Fibroblast of the aortic adventitia (primary cell): ENCODE measurements around the gene BCAS3. TPM values are rescaled to one million over a fixed set of nuclear protein-coding genes. Genes with fewer than 3 reads are reported as not detected.

ENCODE experiments used
- DNase-seq: peaks from one replicate; pipeline ENCODE4 v3.0.0-alpha.2; 2010; ENCODE audit warnings: low read depth
- H3K4me3 ChIP-seq: 2 replicates; pipeline ENCODE4 v1.5.1; 2011; ENCODE audit warnings: low read depth, mild to moderate bottlenecking, control low read depth, low read length, moderate library complexity
- CTCF ChIP-seq: IDR thresholded peaks from 2 replicates; pipeline ENCODE4 v1.5.1; 2011; ENCODE audit warnings: mild to moderate bottlenecking, low read length, control low read depth, inconsistent platforms; ENCODE audit not compliant: insufficient read depth
- total RNA-seq: library from RNA; depleted of rRNA; stranded (reverse); fragments of >200 nt; gene quantifications from 2 replicates; pipeline ENCODE4 v1.2.3, GENCODE V29; 2012; ENCODE audit warnings: low replicate concordance

The BCAS3 gene
- total RNA-seq, 1 donor = 29.6 TPM

- peak; percentile 83 for DNase-seq
- H3K4me3 ChIP-seq = no peak overlapping the region
- TF ChIP-seq CTCF = no peak
These were observed 683.4 kb downstream of the BCAS3 start for GRCh38 chr17:61361084-61361483.

GRCh38 chr17:61362396-61362795 is 684.7 kb downstream of the BCAS3 start:
- DNase-seq = no peak
- no peak overlapping the region for H3K4me3 ChIP-seq
- no peak for TF ChIP-seq CTCF

- DNase-seq = no peak
- no peak overlapping the region for H3K4me3 ChIP-seq
- no peak for TF ChIP-seq CTCF
These were observed 685.4 kb downstream of the BCAS3 start for GRCh38 chr17:61362852-61363600.

GRCh38 chr17:61363601-61364462 is 686.2 kb downstream of the BCAS3 start:
- no peak for DNase-seq
- no peak for TF ChIP-seq CTCF
- H3K4me3 ChIP-seq = no peak overlapping the region

- no peak overlapping the region for H3K4me3 ChIP-seq
- DNase-seq = no peak
These were observed 686.8 kb downstream of the BCAS3 start for GRCh38 chr17:61364463-61364846.

More at GRCh38 chr17:61364463-61364846, 686.8 kb downstream of the BCAS3 start:
- TF ChIP-seq CTCF = no peak
